HL-60 (cell line): ENCODE measurements around the gene CD48.

ENCODE experiments used
- DNase-seq, 2 experiments: peaks; one replicate each; pipeline ENCODE4 v3.0.0-alpha.2; 2010 to 2020; ENCODE audit warnings: low read depth in 1 of 2, low spot score in 1 of 2
- H3K27ac ChIP-seq: fragments of 250-450 bp; sonication (Bioruptor Pico); replicated peaks from 2 replicates; pipeline ENCODE4 v1.5.1; 2020; ENCODE audit warnings: mild to moderate bottlenecking, moderate library complexity
- H3K27me3 ChIP-seq: fragments of 250-450 bp; sonication (Bioruptor Pico); 2 replicates; pipeline ENCODE4 v1.5.1; 2021; ENCODE audit warnings: mild to moderate bottlenecking, moderate library complexity; ENCODE audit not compliant: insufficient read depth, poor library complexity, severe bottlenecking
- H3K4me3 ChIP-seq: replicated peaks from 2 replicates; pipeline ENCODE4 v1.5.1; 2011; ENCODE audit warnings: mild to moderate bottlenecking, control low read depth, low read length; ENCODE audit not compliant: insufficient read depth
- GABPA ChIP-seq: IDR thresholded peaks from 2 replicates; pipeline ENCODE4 v1.6.1; 2012; ENCODE audit warnings: low read depth
- POLR2AphosphoS5 ChIP-seq: IDR thresholded peaks from 2 replicates; pipeline ENCODE4 v1.6.1; 2012; ENCODE audit warnings: low read depth
- SPI1 ChIP-seq: IDR thresholded peaks from 2 replicates; pipeline ENCODE4 v1.6.1; 2012; ENCODE audit warnings: low read depth, mild to moderate bottlenecking, borderline replicate concordance
- TF ChIP-seq, protein P1 (sequence below): IDR thresholded peaks from one replicate; pipeline ENCODE4 v1.5.1; 2011; ENCODE audit warnings: low read length, control low read depth, inconsistent platforms; ENCODE audit not compliant: insufficient read depth
- TF ChIP-seq, protein P2 (sequence below): IDR thresholded peaks from 2 replicates; pipeline ENCODE4 v1.6.1; 2012; ENCODE audit warnings: low read depth; ENCODE audit not compliant: insufficient replicate concordance

Gene CD48

DNA sequence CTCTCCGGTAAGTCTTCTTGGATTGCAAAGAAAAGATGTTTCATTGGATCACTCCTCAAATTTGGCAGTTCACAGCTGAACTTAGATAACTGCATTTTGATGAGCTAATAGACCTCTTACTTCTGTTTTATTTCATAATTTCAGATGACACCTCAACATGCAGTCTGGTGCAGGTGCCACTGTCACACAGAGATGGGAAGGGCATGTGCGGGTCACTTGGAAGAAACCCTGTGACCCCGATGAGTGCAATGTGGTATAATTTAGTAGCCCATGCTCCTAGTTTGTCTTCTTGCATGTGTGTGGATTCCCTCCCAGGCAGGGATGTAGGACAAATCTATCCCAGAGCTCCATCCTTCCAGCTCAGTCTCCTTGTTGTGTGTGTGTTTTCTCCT is 64.3 kb downstream of the CD48 start:
- peak in 1 of 2 experiments; percentile 32 for DNase-seq
- no peak for TF ChIP-seq POLR2AphosphoS5
- TF ChIP-seq, protein P1, sequence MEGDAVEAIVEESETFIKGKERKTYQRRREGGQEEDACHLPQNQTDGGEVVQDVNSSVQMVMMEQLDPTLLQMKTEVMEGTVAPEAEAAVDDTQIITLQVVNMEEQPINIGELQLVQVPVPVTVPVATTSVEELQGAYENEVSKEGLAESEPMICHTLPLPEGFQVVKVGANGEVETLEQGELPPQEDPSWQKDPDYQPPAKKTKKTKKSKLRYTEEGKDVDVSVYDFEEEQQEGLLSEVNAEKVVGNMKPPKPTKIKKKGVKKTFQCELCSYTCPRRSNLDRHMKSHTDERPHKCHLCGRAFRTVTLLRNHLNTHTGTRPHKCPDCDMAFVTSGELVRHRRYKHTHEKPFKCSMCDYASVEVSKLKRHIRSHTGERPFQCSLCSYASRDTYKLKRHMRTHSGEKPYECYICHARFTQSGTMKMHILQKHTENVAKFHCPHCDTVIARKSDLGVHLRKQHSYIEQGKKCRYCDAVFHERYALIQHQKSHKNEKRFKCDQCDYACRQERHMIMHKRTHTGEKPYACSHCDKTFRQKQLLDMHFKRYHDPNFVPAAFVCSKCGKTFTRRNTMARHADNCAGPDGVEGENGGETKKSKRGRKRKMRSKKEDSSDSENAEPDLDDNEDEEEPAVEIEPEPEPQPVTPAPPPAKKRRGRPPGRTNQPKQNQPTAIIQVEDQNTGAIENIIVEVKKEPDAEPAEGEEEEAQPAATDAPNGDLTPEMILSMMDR, result no peak
- no peak for TF ChIP-seq GABPA
- TF ChIP-seq, protein P2, sequence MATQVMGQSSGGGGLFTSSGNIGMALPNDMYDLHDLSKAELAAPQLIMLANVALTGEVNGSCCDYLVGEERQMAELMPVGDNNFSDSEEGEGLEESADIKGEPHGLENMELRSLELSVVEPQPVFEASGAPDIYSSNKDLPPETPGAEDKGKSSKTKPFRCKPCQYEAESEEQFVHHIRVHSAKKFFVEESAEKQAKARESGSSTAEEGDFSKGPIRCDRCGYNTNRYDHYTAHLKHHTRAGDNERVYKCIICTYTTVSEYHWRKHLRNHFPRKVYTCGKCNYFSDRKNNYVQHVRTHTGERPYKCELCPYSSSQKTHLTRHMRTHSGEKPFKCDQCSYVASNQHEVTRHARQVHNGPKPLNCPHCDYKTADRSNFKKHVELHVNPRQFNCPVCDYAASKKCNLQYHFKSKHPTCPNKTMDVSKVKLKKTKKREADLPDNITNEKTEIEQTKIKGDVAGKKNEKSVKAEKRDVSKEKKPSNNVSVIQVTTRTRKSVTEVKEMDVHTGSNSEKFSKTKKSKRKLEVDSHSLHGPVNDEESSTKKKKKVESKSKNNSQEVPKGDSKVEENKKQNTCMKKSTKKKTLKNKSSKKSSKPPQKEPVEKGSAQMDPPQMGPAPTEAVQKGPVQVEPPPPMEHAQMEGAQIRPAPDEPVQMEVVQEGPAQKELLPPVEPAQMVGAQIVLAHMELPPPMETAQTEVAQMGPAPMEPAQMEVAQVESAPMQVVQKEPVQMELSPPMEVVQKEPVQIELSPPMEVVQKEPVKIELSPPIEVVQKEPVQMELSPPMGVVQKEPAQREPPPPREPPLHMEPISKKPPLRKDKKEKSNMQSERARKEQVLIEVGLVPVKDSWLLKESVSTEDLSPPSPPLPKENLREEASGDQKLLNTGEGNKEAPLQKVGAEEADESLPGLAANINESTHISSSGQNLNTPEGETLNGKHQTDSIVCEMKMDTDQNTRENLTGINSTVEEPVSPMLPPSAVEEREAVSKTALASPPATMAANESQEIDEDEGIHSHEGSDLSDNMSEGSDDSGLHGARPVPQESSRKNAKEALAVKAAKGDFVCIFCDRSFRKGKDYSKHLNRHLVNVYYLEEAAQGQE, result no peak
- H3K4me3 ChIP-seq, result no peak overlapping the region
- H3K27me3 ChIP-seq, result no peaks in the 10 kb centered on the region
- H3K27ac ChIP-seq, result no peak overlapping the region

DNA sequence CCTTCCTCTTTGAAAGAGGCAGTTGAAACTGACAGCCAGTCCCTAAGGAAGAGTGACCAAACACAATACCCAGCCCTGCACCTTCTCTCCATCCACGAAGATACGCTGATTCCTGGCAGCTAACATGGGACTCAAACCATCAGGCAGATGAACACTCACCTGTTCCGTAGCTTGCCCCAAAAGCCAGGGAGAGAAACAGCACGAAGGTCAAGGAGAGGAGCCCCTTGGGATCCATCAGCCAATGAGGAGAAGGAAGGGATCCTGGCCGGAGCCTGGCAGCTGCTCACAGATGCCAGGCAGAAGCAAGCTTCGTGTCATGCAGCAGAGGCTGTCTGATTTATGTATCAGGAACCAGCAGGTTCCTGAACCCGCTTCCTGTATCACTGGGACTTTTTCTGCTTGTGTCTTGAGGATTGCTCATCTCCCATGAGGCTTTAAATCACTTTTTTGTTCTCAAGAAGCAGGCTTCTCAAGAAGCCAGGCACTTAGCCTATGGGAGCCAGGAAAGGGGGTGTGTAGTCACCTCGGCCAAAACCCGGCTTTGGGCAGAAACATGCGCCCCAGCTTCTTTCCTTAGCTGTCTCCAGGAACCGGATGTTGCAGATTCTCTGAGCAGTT is 64.8 kb downstream of the CD48 start, which contains the start of gene SLAMF1:
Gene SLAMF1 (minus strand): TSS at position 334 of the 618 bp plus-strand sequence. CDS start 99 bp downstream, at position 235.
- DNase-seq, result peak in 1 of 2 experiments; percentile 21
- Histone ChIP-seq H3K27ac (no peak within 1 kb of the TSS), H3K27me3 (no peaks in the 10 kb centered on the region), H3K4me3 (no peak within 1 kb of the TSS)
- TF ChIP-seq, protein P2, result no peak

DNA sequence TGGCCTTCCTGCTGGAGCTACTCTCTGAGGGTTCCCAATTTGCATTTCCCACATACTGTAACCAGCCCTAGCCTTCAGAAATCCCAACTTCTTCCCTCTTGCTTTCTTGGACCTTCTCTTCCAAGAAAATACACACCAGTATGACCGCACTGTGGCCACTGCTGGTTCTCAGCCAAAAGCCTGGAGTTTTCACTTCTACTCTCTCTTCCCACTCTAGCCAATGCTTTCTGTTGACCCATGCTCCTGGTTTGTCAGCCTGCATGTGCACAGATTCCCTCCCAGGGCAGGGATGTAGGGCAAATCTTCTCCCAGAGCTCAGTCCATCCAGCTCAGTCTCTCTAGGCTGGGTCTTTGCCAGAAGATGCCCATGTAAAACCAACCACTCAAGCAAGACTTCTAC is 65.4 kb downstream of the CD48 start:
- no peak overlapping the region for H3K27ac ChIP-seq
- no peak for TF ChIP-seq POLR2AphosphoS5
- TF ChIP-seq, protein P2, result no peak
- no peak for TF ChIP-seq GABPA
- no peak for TF ChIP-seq SPI1
- TF ChIP-seq, protein P1, result no peak
- no peak for DNase-seq
- H3K27me3 ChIP-seq, result no peaks in the 10 kb centered on the region
- no peak overlapping the region for H3K4me3 ChIP-seq
